ENCODE data around the gene FAM3A. TPM values are rescaled to one million over a fixed set of nuclear protein-coding genes. Genes with fewer than 3 reads are reported as not detected.

The FAM3A gene
- total and polyA plus RNA-seq, 2 of the 8 experiments (the other 6 are each of a cell fraction or from before 2014, with no cell fraction given) = 16.2 to 18.6 TPM

DNA sequence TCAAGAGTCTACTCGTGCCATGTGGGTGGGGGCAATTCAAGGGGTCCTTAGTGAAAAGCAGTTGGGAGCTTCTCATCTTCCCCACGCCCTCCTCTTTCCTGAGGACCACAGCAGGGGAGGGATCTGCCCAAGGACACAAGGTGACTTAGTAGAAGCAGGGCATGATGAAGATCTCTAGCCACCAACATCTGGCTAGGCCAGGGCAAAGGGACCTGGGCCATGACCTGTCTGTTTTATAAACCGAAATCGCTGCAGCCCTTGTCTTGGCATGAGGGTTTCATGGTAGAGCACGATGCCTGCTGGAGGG, 25.5 kb upstream of the FAM3A start:
- H4K91ac ChIP-seq (replicated peaks; ENCODE audit: insufficient read length, low read length) = no peak overlapping the region
- no peak overlapping the region for H3K4me2 ChIP-seq (ENCODE audit: insufficient read depth in 1 of 2, low read depth in 2 of 2, low read length in 2 of 2)
- no peaks in the 10 kb centered on the region for H3K79me2 ChIP-seq (ENCODE audit: control insufficient read depth in 1 of 2, insufficient read depth in 2 of 2, low read length in 2 of 2)
- H3K23me2 ChIP-seq (ENCODE audit: low read depth, low read length) = peaks cover 3% of the 10 kb centered on the region; the same call in 1 of the 2 replicates
- ChIA-PET POLR2A (ENCODE audit: partially characterized antibody) (no interaction called here), CTCF (ENCODE audit: partially characterized antibody) (no interaction called here)
- no peak overlapping the region for H2BK120ac ChIP-seq (replicated peaks; ENCODE audit: low read depth, low read length)
- no peak for TF ChIP-seq ASH2L (IDR thresholded peaks at IDR 0.05; ENCODE audit: low read length)
- no peak for TF ChIP-seq EZH2 (IDR thresholded peaks at IDR 0.05; ENCODE audit: low read depth, low read length, severe bottlenecking)
- TF ChIP-seq ATF3 (IDR thresholded peaks at IDR 0.05; ENCODE audit: insufficient read depth, low read depth, low read length) = no peak
- TF ChIP-seq JUN (IDR thresholded peaks at IDR 0.05; ENCODE audit: low read depth, low read length) = no peak
- TF ChIP-seq POLR2A (IDR thresholded peaks at IDR 0.05; ENCODE audit: control extremely low read depth in 1 of 2, low read depth in 2 of 2, low read length in 2 of 2) = no peak
- TF ChIP-seq RFX5 (IDR thresholded peaks at IDR 0.05; ENCODE audit: borderline replicate concordance, low read depth, low read length) = no peak
- TF ChIP-seq SP1 (IDR thresholded peaks at IDR 0.05; ENCODE audit: low read depth, low read length) = no peak
- no peak for TF ChIP-seq KDM5A (IDR thresholded peaks at IDR 0.05; ENCODE audit: low read length)
- TF ChIP-seq MAFK (IDR thresholded peaks at IDR 0.05; ENCODE audit: low read depth, low read length) = no peak
- TF ChIP-seq EGR1 (IDR thresholded peaks at IDR 0.05; ENCODE audit: borderline replicate concordance, low read depth, low read length) = no peak
- no peak overlapping the region for H4K8ac ChIP-seq (ENCODE audit: extremely low read depth, insufficient read depth, low read length)
- H3K9me3 ChIP-seq (ENCODE audit: insufficient read depth in 2 of 2, low read depth in 1 of 2, low read length in 1 of 2) = no peaks in the 10 kb centered on the region; a peak in 1 of 4 replicates
- no peak overlapping the region for H3K14ac ChIP-seq (ENCODE audit: insufficient read length)
- H2AK5ac ChIP-seq (ENCODE audit: low read depth, low read length) = no peak overlapping the region
- H3K9ac ChIP-seq (replicated peaks in 1 of 4; ENCODE audit: extremely low read depth in 1 of 4, low read depth in 3 of 4, low read length in 3 of 4) = no peak overlapping the region
- H3K79me1 ChIP-seq (ENCODE audit: low read depth, low read length) = no peaks in the 10 kb centered on the region; the same call in 1 of the 2 replicates
- no peak overlapping the region for H3K27ac ChIP-seq (ENCODE audit: low read depth, low read length)
- peaks cover 0 to 4% of the 10 kb centered on the region in 2 experiments for H4K20me1 ChIP-seq (replicated peaks in 1 of 2; ENCODE audit: control insufficient read depth in 1 of 2, insufficient read depth in 2 of 2, low read length in 2 of 2)
- WGBS, 2 experiments (ENCODE audit: extremely low coverage in 1 of 2, insufficient coverage in 1 of 2, insufficient read length in 1 of 2, insufficient replicate concordance in 2 of 2, low coverage in 1 of 2, low lambda C conversion rate in 2 of 2, missing lambda C conversion rate in 1 of 2) = 83% methylated on average over 5 of the region's 5 CpGs; no CpG with 5 or more reads in 1 of the 2 experiments
- H4K5ac ChIP-seq (ENCODE audit: insufficient read length, low read depth, low read length) = no peak overlapping the region
- H2BK5ac ChIP-seq (ENCODE audit: low read depth, low read length) = no peak overlapping the region
- H2BK15ac ChIP-seq (ENCODE audit: low read length) = no peak overlapping the region
- H3K4me1 ChIP-seq (replicated peaks in 1 of 4; ENCODE audit: control insufficient read depth in 3 of 4, insufficient read depth in 4 of 4, low read length in 3 of 4) = peaks cover 0 to 3% (median 1%) of the 10 kb centered on the region in 4 experiments; a peak in 3 of 7 replicates
- FAIRE-seq (no peak), DNase-seq (ENCODE audit: low read depth in 1 of 2, low spot score in 2 of 2) (no peak)
- H3K4ac ChIP-seq (replicated peaks; ENCODE audit: insufficient read length, low read depth, low read length) = no peak overlapping the region
- H3K56ac ChIP-seq (replicated peaks; ENCODE audit: insufficient read length, low read depth, low read length) = no peak overlapping the region
- no peak overlapping the region for H2AFZ ChIP-seq (ENCODE audit: low read length)
- no peak overlapping the region for H3K4me3 ChIP-seq (ENCODE audit: extremely low read depth in 1 of 4, insufficient read depth in 2 of 4, low read depth in 3 of 4, low read length in 4 of 4)
- no peak overlapping the region for H2BK20ac ChIP-seq (ENCODE audit: low read length)
- H3K27me3 ChIP-seq (replicated peaks in 1 of 4; ENCODE audit: control insufficient read depth in 3 of 4, extremely low read depth in 1 of 4, insufficient read depth in 3 of 4, low read length in 3 of 4) = no peaks in the 10 kb centered on the region
- H3K23ac ChIP-seq (ENCODE audit: insufficient read length) = no peak overlapping the region
- H3K18ac ChIP-seq (ENCODE audit: extremely low read depth, low read length) = no peak overlapping the region
- H3K36me3 ChIP-seq (ENCODE audit: control insufficient read depth in 2 of 4, insufficient read depth in 4 of 4, low read length in 3 of 4) = peaks cover 0 to 12% (median 6%) of the 10 kb centered on the region in 4 experiments; a peak in 5 of 8 replicates
- no peak overlapping the region for H2BK12ac ChIP-seq (ENCODE audit: low read depth, low read length)

All from H1 (cell line).